Left renal cortex interstitium (tissue), 4 donors: ENCODE measurements around the gene RGS16. TPM values are rescaled to one million over a fixed set of nuclear protein-coding genes. Genes with fewer than 3 reads are reported as not detected.
A peak's percentile ranks its signal among the peaks of the same experiment; 100 is the strongest.
"Not testable (repeated sequence)": the region's sequence is repeated elsewhere in the genome, so short reads cannot be mapped to it uniquely, and the experiment has no call there.

Experiments
- DNase-seq, 4 donors: peaks; one replicate each; pipeline ENCODE4 v3.0.0-alpha.2; 2013; ENCODE audit warnings: low read depth in 4 of 4, low spot score in 2 of 4, missing footprints in 1 of 4
- polyA plus RNA-seq, 4 donors: library from polyadenylated mRNA; unstranded; fragments of 120-200 nt; gene quantifications; one replicate each; pipeline ENCODE4 v1.2.1, GENCODE V29; 2013; ENCODE audit not compliant: insufficient read length in 4 of 4

RGS16 gene, protein sequence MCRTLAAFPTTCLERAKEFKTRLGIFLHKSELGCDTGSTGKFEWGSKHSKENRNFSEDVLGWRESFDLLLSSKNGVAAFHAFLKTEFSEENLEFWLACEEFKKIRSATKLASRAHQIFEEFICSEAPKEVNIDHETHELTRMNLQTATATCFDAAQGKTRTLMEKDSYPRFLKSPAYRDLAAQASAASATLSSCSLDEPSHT
- polyA plus RNA-seq = 1 to 10 TPM; 1.0 to 2.5 (median 1.3) TPM

DNA sequence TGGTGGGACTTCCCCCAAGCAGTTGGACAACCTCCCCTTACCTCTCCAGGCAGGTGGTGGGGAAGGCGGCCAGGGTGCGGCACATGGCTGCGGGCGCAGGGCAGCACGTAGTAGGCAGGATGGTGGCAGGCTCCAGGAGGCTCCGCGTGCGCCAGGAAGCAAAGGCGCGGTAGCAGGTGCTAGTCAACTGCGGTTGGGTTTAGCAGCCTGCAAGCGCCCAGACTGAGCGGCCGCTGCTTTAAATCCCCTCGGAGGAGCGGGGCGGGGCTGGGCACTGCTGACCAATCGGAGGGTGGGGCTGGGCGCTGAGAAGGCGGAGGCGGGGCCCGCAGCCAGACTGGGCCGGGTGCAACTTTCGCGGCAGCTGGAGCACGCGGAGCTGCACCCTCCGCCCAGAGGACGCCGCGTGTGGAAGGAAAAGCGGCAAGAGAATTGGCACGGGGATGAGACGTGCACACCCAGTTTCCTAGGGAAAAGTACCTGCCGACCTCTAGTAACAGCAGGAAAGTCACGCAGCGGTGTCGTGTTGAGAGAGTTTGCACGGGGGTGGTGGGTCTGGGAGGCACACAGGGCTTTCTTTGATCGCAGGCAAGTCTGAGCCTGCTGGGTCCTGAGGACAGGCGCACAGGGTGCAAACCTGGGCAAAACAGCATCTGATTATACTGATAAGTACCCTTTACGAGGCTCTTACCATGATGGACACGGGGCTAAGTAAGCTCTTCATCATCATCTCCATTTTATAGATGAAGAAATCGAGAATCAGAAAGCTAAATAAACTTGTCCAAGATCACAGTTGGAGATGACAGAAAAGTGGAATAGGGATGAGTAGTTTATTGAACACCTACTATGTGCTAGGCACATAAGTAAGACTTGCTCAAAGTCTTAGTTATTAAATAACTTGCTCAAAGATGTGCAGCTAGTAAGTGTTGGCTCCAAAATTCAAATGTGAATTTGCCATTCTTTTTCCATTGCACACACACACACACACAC, at the start of gene RGS16:
Gene RGS16, minus strand, starts transcription at position 215 of the 990 bp plus-strand sequence. Its CDS starts 130 bp downstream, at position 85.
- DNase-seq = peak in 1 of 4 donors; percentile 67

DNA sequence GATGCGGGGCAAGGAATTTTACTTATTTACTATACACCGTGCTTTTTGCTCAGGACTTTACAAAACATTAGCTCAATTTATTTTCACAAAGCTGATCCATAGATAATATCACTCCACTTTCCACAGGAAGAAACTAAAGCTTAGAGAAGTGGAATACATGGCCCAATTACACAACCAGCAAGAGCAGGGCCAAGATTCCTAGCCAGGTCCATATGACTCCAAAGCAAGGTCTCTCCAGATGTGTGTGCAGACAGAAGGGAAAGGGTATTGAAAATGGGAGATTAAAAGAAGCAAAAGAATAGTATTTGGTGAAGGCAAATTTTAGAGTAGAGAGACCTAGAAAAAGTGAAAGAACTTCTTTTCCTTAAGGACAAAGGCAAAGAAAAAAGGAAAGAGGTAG, 49.8 kb upstream of the RGS16 start:
- no peak for DNase-seq

DNA sequence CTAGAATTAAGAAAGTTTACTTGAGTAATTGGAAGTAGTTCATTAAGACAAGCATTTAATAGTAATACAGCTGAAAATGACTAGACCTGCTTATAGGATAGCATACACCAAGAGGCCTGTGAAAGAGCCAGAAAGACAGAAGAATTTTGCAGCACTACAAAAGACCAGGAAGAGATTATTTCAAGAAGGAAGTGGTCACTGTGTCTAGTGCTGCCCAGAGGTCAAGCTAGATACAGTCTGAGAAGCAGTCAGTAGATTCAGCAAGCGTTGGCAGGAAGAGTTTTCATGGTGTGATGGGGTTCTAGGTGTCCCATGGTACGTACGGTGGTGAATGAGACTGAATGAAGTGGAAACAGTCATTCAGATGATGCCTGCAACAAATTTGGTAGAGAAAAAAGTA, 48.7 kb upstream of the RGS16 start:
- no peak for DNase-seq

DNA sequence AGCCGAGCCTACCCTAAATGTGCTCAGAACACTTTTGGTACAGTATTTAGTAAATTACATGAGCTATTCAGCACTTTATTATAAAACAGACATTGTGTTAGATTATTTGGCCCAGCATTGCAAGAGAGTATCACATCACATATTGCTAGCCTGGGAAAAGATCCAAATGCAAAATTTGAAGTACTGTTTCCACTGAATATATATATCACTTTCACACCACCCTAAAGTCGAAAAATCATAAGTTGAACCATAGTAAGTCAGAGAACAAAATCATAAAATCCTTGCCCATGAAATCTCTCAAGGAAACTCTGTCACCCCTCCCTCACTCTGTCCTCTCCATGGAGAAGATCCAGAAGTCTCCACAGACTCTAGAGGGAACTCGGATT, 47.1 kb upstream of the RGS16 start:
- DNase-seq = no peak

DNA sequence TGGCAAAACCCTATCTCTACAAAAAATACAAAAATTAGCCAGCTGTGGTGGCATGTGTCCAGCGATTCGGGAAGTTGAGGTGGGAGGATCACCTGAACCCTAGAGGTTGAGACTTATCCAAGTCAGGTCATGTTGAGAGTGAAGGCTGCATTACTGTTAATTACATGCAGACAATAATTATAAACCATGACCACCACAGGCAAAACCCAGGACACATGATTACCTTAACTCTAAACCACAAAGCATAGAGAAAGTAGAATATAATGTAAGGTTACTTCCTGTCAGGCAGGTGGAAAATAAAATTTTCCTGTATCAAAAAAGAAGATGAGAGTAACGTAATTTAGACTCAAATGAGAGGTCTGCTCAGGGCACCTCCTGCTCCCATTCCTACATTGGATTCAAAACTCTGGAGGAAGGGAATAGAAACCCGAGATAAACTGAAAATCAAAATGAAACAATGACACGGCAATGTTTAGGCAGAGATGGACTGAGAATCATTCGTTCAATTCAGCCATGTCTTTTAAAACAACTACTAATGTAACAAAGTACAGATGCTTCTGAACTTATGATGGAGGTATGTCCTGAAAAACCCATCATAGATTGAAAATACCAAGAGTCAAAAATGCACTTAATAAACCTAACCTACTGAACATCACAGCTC, 46.6 kb upstream of the RGS16 start:
- no peak for DNase-seq

DNA sequence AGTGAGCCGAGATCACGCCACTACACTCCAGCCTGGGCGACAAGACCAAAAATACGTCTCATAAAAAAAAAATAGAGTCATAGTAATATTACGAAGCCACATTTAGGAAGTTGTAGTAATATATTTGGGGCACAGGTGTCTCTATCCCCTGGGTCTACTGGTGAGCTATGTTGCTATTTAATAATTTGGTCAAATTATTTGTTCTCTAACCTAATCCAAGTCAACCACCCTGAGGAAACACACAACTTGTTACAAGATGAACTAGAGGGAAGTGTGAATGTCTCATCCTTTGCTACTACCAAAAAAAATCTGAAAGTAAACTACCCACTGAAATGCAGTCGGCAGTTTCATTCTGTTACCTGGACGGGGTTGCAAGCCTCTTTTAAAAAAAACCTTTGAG, 44.9 kb upstream of the RGS16 start:
- DNase-seq = no peak

DNA sequence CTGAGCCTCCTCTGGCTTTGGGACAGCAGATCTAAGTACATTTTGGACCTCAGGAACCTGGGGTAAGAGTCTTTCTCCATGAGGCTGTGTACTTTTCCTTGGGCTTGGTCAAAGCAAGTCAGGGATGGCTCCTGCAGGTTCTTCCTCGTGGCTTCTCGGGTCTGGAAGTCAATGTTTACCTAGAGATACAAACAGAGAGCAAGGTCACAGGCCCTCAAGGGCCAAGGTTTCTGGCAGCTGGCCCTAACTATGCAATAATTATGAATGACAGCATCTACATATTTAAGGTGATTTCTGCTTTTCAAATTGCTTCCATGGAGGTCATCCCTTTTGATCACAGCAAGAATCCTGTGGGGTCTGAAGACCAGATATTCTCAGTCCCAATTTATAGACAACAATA, 42.5 kb upstream of the RGS16 start:
- no peak for DNase-seq

DNA sequence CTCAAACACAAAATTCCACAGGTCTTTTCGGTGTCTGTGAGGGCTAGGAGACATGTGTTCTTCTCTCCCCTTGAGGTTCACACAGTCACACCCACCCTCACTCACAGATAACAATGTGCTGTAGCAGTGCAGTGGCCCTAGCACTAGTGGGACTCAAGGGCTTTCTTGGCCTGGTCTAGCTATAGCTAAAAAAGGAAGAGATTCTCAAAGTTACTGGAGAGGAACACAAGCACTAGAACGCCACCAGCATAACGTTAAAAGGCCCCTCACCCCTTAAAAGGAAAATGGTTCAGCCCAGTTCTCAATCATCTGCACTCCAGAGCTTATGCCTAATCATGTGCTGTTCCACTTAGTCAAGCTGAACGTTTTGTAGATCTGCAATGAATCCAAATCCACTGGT, 40.7 kb upstream of the RGS16 start:
- DNase-seq = no peak

DNA sequence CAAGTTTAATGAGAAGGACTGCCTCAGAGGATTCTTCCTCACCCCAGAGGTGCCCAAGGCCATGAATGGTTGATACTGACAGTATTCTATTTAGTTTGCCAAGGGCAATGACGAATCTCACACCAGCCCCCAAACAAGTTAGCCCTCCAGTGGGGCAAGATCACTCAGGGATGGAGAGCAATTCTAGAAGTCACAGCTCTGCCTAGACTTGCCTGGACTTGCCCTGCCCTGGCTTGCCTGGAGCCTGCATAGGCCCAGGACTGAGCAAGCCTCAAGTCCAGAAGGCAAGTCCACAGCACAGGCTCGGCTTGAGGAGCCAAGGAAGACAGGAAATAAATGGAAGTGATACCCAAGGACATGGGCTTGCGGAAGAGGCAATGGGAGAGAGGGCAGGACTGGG, 39.5 kb upstream of the RGS16 start:
- DNase-seq = no peak

DNA sequence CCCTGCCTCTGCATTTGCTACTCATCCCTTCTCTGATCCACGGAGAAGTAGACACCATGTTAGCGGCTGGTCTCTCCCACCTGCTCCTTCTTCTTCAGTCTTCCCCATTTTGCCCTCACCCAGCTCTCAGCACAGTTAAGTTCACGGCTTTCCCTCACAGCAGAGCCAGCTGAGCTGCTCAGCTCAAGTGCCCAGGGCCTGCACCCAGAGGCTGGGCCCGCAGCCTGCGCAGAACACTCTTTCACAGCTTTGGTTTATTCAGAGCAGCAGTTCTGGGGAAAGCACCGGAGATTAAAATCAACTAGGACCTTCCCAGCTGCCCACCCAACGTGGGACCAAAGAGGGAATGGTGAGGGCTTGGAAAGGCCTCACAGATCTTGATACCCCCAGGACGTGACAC, 38.3 kb upstream of the RGS16 start:
- no peak for DNase-seq

DNA sequence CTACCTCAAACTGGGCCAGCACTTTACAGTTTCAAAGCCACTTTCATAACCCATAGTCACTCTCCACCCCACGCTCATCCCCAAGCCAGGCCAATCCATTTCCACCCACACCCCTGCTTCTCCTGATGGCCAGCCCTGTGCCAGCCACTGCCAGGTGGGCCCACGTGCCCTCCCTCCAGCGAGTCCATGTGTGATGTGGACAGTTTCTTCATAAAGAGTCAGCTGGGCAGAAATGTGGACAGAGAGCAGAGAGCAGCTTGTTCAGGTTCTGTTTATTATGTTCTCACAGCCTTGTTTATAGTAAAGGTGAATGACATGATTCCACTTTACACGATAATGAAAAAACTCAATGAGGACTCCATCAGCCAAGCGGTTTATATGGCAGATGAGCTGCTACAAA, 37.4 kb upstream of the RGS16 start:
- no peak for DNase-seq

DNA sequence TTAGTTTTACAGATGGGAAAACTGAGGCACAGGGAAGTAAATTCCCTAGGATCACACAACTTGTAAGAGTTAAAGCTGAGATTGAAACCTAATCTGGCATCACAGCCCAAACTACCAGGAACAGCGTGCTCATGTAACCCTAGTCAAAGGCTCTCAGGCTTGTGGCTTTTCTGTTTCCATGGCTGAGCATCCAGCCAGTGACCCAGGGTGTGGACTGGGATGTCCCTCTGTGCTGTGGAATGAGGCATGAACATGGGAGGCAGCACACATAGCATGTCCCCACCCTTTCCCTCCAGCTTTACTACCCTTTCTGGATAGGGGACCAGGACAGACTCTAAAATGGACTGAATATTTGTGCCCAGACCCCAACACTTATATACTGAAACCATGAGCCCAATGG, 35.1 kb upstream of the RGS16 start:
- DNase-seq = no peak

DNA sequence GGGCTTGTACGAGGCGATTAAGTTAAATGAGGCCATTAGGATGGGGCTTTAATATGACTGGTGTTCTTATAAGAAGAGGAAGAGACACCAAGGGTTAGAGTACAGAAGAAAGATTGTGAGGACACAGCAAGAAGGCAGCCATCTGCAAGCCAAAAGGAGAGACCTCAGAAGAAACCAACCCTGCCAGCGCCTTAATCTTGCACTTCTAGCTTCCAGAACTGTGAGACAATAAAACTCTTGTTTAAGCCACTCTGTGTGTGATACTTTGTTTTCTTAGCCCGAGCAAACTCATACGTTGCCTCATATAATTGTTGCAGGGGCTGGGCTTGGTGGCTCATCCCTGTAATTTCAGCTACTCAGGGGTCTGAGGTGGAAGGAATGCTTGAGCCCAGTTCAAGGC, 33.6 kb upstream of the RGS16 start:
- DNase-seq = no peak

DNA sequence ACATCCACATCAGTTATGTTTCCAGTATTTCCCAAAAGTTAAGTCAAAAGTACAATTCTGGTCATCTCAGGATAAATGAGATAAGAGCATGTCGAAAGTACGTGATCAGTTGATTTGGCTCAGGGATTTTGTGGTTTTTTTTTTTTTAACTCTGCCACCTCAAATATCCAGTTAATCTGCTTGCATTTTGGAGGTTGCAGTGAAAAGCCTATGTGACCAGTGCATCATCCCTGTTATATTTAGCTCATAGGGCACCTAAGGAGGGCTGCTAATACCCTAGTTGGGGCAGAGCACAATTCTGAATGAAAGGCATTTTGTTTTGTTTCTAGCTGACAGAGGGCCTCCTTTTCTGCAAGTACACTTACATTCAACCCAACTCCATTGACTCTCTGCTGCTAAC, 31.7 kb upstream of the RGS16 start:
- DNase-seq = no peak

DNA sequence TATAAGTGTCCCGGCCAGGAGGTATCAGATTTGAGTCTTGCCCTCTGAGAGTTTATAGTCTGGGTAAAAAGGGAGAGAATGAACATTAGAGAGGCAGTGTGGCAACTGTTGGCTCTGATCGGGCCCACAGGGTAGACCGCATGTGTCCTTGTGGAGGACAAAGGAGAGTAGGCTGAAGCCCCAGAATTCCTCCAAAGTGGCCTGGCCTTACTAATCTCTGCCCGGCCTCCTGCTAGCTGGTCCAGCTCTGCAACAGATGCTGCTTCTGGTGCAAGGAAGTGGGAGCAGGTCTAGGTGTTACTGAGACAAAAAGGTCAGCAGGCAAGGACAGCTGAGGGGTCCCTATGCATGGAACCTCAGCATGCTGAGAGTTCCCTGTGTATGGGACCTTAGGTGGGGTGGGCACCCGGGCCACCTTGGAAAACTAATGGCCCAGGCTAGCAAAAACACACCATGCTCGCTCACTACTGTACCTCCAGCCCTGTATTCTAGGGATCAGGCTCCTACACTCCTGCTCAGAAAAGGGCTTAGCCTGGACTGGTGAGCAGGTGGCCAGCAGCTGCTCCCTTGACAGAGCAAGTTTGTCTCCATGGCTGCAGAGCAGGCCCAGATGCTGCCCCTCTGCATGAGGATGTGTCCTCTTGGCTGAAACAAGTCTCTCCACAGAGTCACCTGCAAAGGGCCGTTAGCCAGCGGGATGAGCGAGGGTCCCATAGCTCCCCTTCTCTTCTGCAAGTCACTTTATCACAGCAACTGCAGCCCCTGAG, 30.3 kb upstream of the RGS16 start:
- DNase-seq = no peak

DNA sequence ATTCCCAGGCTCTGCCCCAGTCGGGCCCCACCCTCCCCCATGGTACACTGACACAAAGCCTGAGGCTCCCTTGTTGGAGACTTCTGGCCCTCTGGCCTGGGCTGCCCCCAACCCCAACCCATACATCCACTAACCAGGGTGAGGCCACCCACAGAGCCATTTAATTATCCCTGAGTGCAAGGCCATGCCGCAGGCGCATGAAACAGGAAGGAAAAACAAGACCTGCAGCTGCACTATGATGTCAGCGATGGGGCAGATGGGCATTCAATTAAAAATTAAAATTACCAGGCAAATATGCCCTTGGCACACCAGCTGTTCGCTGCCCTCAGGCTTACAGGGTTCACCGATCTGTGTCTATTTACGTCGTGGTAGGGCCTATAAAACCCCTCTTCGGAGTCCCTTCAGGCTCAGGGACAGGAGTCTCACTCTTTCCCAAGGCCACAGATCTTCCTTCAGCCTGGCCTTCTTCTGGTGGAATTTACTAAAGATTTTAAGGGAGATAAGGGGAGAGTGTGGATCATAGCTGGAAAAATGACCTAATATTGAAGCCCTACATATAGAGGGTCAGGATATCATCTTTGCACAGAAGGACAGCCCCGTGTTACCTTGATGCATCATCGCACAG, 29.6 kb upstream of the RGS16 start:
- no peak for DNase-seq

DNA sequence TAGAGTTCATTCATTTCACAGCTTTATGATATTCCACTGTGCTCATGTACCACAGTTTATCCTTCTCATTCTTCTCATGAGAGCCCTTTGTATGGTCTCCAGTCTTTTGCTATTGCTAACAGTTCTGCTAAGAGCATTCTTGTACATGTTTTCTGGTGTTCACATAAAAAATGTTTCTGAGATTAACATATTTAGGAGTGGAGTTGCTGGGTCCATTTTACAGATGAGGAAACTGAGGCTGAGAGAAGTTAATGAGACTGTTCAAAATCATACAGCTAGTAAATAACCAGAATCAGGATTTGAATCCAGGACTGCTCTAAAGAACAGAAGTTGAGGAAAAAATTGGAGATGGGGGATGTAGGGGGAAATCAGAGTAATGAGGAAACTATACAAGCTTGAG, 28.8 kb upstream of the RGS16 start:
- DNase-seq = no peak

DNA sequence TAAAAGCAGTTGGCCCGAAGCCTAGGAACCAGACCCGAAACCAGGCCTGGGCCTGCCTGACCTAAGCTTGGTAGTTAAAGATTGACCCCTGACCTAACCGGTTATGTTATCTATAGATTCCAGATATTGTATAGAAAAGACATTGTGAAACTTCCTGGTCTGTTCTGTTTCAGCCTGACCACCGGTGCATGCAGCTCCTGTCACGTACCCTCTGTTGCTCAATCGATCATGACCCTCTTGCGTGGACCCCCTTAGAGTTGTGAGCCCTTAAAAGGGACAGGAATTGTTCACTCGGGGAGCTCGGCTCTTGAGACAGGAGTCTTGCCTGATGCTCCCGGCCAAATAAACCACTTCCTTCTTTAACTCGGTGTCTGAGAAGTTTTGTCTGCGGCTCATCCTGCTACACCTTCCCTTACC, 28.3 kb upstream of the RGS16 start:
- DNase-seq = not testable (repeated sequence)

DNA sequence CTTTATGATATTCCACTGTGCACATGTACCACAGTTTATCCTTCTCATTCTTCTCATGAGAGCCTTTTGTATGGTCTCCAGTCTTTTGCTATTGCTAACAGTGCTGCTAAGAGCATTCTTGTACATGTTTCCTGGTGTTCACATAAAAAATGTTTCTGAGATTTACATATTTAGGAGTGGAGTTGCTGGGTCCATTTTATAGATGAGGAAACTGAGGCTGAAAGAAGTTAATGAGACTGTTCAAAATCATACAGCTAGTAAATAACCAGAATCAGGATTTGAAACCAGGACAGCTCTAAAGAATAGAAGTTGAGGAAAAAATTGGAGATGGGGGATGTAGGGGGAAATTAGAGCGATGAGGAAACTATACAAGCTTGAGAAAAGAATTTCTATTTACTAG, 27.8 kb upstream of the RGS16 start:
- no peak for DNase-seq

DNA sequence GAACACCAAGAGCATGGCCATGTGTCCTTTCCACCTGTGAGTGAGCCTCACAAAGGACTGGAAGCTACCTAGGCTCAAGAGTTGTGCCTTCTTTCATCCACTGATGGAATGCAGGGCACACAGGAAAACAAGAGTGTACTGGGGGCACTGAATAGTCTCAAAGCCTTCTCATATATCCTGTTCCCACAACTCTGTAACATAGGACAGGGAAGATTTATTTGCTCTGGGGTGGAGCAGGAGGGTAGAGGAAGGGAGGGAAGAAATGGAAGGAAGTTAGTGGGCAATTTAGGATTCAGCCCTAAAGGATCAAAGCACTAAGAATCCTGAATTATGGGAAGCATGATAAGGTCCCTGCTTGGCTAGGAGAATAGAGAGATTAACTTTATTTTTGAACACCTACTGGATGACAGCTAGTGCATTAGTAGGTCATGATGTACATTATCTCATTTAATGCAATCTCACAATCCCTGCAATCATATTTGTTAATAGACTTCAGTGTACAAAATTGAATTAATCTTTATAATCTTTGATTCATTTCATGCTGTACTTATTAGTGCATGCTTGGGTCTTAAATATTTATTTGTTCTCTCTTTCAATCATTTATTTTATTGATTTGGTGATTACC, 27.0 kb upstream of the RGS16 start:
- no peak for DNase-seq
